A673 (cell line): ENCODE measurements around the gene GMPPA.

ENCODE experiments used
- CTCF ChIP-seq: fragments of 300-800, 200-600 bp; sonication (generic); conservative IDR thresholded peaks from 2 replicates; pipeline ENCODE4 v1.5.1; 2017; ENCODE audit warnings: low read depth, mild to moderate bottlenecking, antibody characterized with exemption, low read length, moderate library complexity, mixed read lengths
- EZH2 ChIP-seq: fragments of 200-600 bp; sonication (generic); IDR thresholded peaks from 2 replicates; pipeline ENCODE4 v1.6.1; 2017; ENCODE audit warnings: borderline replicate concordance, low read depth, mild to moderate bottlenecking, mixed read lengths, antibody characterized with exemption, low read length; ENCODE audit not compliant: poor library complexity, severe bottlenecking

- TF ChIP-seq EZH2 (no peak), CTCF (no peak)
Observed at GRCh38 chr2:219476652-219477151, 22.0 kb upstream of the GMPPA start.
